Vagina (tissue), 2 donors: Measurements from ENCODE around the gene SAMD4A. TPM values are rescaled to one million over a fixed set of nuclear protein-coding genes. Genes with fewer than 3 reads are reported as not detected.

ENCODE experiments used
- DNase-seq, 2 donors: peaks; one replicate each; pipeline ENCODE4 v3.0.0-alpha.2; 2017; ENCODE audit errors: extremely low spot score in 2 of 2
- H3K27ac ChIP-seq: fragments of 200-600 bp; sonication (generic); one replicate; pipeline ENCODE4 v1.5.1; 2019
- H3K27me3 ChIP-seq: fragments of 200-600 bp; sonication (generic); one replicate; pipeline ENCODE4 v1.5.1; 2019
- H3K36me3 ChIP-seq, 2 donors: fragments of 200-600 bp; sonication (generic); one replicate each; pipeline ENCODE4 v1.5.1; 2017 to 2019
- H3K4me1 ChIP-seq: fragments of 200-600 bp; sonication (generic); one replicate; pipeline ENCODE4 v1.5.1; 2019
- H3K4me3 ChIP-seq, 2 donors: fragments of 200-600 bp; sonication (generic); 1 replicate in 1 of 2; 2 replicates in 1 of 2; pipeline ENCODE4 v1.5.1; 2016 to 2019
- H3K9me3 ChIP-seq: fragments of 200-600 bp; sonication (generic); one replicate; pipeline ENCODE4 v1.5.1; 2019
- CTCF ChIP-seq, 3 experiments: fragments of 450-650 bp in 2 of 3; fragments of 200-600 bp in 1 of 3; sonication (generic) in 1 of 3; IDR thresholded peaks; one replicate each; pipeline ENCODE4 v1.5.1; 2017 to 2019; ENCODE audit warnings: antibody characterized with exemption in 3 of 3, mild to moderate bottlenecking in 2 of 3, moderate library complexity in 2 of 3
- POLR2A ChIP-seq, 2 donors: fragments of 450-650 bp; IDR thresholded peaks; one replicate each; pipeline ENCODE4 v1.6.1; 2017; ENCODE audit warnings: antibody characterized with exemption in 2 of 2, mild to moderate bottlenecking in 2 of 2, moderate library complexity in 2 of 2
- POLR2AphosphoS5 ChIP-seq, 2 donors: sonication (generic); formaldehyde crosslinking; IDR thresholded peaks; one replicate each; pipeline ENCODE4 v1.9.0; 2017; ENCODE audit warnings: antibody characterized with exemption in 2 of 2, mild to moderate bottlenecking in 2 of 2, low read depth in 1 of 2; ENCODE audit not compliant: insufficient read depth in 1 of 2
- intact Hi-C: fragments of 100-400 bp; cut with DNase I; formaldehyde crosslinking; loops from one replicate; pipeline ENCODE4 v1.15.1; 2023
- total RNA-seq: library from RNA; depleted of rRNA; stranded (reverse); fragments of >200 nt; gene quantifications from one replicate; pipeline ENCODE4 v1.2.3, GENCODE V29; 2016

Gene SAMD4A
- total RNA-seq, 1 donor from 2014 or later: 43.0 TPM

GRCh38 chr14:54758041-54758440, 191.1 kb downstream of the SAMD4A start:
- peaks cover 0 to 23% of the 10 kb centered on the region in 2 donors for H3K36me3 ChIP-seq
- TF ChIP-seq POLR2AphosphoS5 (IDR thresholded peaks at IDR 0.05; ENCODE audit: insufficient read depth in 1 of 2, low read depth in 1 of 2) (no peak), CTCF (IDR thresholded peaks at IDR 0.05) (no peak), POLR2A (IDR thresholded peaks at IDR 0.05) (no peak)
- DNase-seq: no peak

DNA sequence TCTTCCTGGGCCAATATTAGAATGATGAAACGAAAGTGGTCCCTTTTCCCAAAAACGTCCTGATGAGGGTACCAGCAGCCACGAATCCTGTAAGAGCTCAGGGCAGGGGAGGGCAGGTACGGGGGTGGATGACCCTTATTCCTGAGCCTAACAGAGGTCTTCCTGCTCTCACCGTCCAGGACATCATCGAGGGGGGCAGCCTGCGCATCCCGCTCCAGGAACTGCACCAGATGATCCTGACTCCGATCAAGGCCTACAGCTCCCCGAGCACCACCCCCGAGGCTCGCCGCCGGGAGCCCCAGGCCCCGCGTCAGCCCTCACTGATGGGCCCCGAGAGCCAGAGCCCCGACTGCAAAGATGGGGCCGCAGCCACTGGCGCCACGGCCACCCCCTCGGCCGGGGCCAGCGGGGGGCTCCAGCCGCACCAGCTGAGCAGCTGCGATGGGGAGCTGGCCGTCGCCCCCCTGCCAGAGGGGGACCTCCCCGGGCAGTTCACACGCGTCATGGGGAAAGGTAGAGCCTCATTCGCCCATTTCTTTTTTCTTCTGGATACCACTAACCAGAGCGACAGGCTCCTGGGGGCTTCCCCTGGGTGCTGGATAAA, 193.2 kb downstream of the SAMD4A start:
- Histone ChIP-seq H3K4me3 (no peak overlapping the region), H3K4me1 (peaks cover 11% of the 10 kb centered on the region), H3K9me3 (no peaks in the 10 kb centered on the region), H3K36me3 (peaks cover 0 to 24% of the 10 kb centered on the region in 2 donors), H3K27ac (no peak overlapping the region), H3K27me3 (no peaks in the 10 kb centered on the region)
- no peak for TF ChIP-seq POLR2A (IDR thresholded peaks at IDR 0.05)
- no peak for TF ChIP-seq POLR2AphosphoS5 (IDR thresholded peaks at IDR 0.05; ENCODE audit: insufficient read depth in 1 of 2, low read depth in 1 of 2)
- TF ChIP-seq CTCF (IDR thresholded peaks at IDR 0.05): no peak
- intact Hi-C loops: no loop called here
- no peak for DNase-seq

More at GRCh38 chr14:54758041-54758440, 191.1 kb downstream of the SAMD4A start:
- Histone ChIP-seq H3K4me1 (peaks cover 11% of the 10 kb centered on the region), H3K27ac (no peak overlapping the region), H3K27me3 (no peaks in the 10 kb centered on the region), H3K4me3 (no peak overlapping the region), H3K9me3 (no peaks in the 10 kb centered on the region)
- intact Hi-C loops: no loop called here

- Histone ChIP-seq H3K27ac (no peak overlapping the region), H3K4me3 (no peak overlapping the region), H3K36me3 (peaks cover 0 to 24% of the 10 kb centered on the region in 2 donors), H3K27me3 (no peaks in the 10 kb centered on the region), H3K4me1 (peaks cover 11% of the 10 kb centered on the region), H3K9me3 (no peaks in the 10 kb centered on the region)
- intact Hi-C loops: no loop called here
- TF ChIP-seq POLR2A (IDR thresholded peaks at IDR 0.05): no peak
- TF ChIP-seq POLR2AphosphoS5 (IDR thresholded peaks at IDR 0.05; ENCODE audit: insufficient read depth in 1 of 2, low read depth in 1 of 2): no peak
- no peak for TF ChIP-seq CTCF (IDR thresholded peaks at IDR 0.05)
- DNase-seq: no peak
Observed at GRCh38 chr14:54760866-54761575, 194.1 kb downstream of the SAMD4A start.

- Histone ChIP-seq H3K27ac (no peak overlapping the region), H3K4me1 (peaks cover 11% of the 10 kb centered on the region), H3K9me3 (no peaks in the 10 kb centered on the region), H3K36me3 (peaks cover 0 to 24% of the 10 kb centered on the region in 2 donors), H3K27me3 (no peaks in the 10 kb centered on the region), H3K4me3 (no peak overlapping the region)
- intact Hi-C loops: no loop called here
- TF ChIP-seq CTCF (IDR thresholded peaks at IDR 0.05) (no peak), POLR2A (IDR thresholded peaks at IDR 0.05) (no peak), POLR2AphosphoS5 (IDR thresholded peaks at IDR 0.05; ENCODE audit: insufficient read depth in 1 of 2, low read depth in 1 of 2) (no peak)
- no peak for DNase-seq
Observed at GRCh38 chr14:54761835-54762234, 194.9 kb downstream of the SAMD4A start.

GRCh38 chr14:54762296-54762695, 195.4 kb downstream of the SAMD4A start:
- Histone ChIP-seq H3K9me3 (no peaks in the 10 kb centered on the region), H3K4me3 (no peak overlapping the region), H3K4me1 (peaks cover 11% of the 10 kb centered on the region), H3K36me3 (peaks cover 0 to 24% of the 10 kb centered on the region in 2 donors), H3K27me3 (no peaks in the 10 kb centered on the region), H3K27ac (no peak overlapping the region)
- TF ChIP-seq POLR2A (IDR thresholded peaks at IDR 0.05): no peak
- no peak for TF ChIP-seq POLR2AphosphoS5 (IDR thresholded peaks at IDR 0.05; ENCODE audit: insufficient read depth in 1 of 2, low read depth in 1 of 2)
- no peak for TF ChIP-seq CTCF (IDR thresholded peaks at IDR 0.05)
- intact Hi-C loops: no loop called here
- no peak for DNase-seq
